IMR-90 (cell line): Measurements from ENCODE around the gene WDR43. TPM values are rescaled to one million over a fixed set of nuclear protein-coding genes. Genes with fewer than 3 reads are reported as not detected.

Source experiments
- ATAC-seq: fragments of 200-7000 bp; cut with Tn5 transposase; 2 replicates; pipeline ENCODE4 v1.9.1; 2020; ENCODE audit warnings: low read depth, mild to moderate bottlenecking, moderate library complexity
- BruUV-seq: library from RNA; stranded (reverse); fragments of 400-500 nt; replicated peaks from 2 replicates; lab custom pipeline; 2021; lab: Mats Ljungman, UMichigan
- CTCF ChIA-PET: fragments of 300-600 bp; formaldehyde crosslinking; extraction: SDS; loops from one replicate; lab custom pipeline; 2021; ENCODE audit warnings: antibody characterized with exemption; lab: Yijun Ruan, JAX
- POLR2A ChIA-PET: fragments of 300-600 bp; sonication (Branson Sonifier 250); formaldehyde crosslinking; loops from one replicate; lab custom pipeline; 2022; ENCODE audit warnings: antibody characterized with exemption; ENCODE audit not compliant: unreplicated experiment; lab: Charles Lee
- DNase-seq: peaks from one replicate; pipeline ENCODE4 v3.0.0; 2013
- H2AFZ ChIP-seq: replicated peaks from 2 replicates; pipeline ENCODE3; 2013; ENCODE audit warnings: low read length, mild to moderate bottlenecking; ENCODE audit not compliant: poor library complexity
- H2AK5ac ChIP-seq: 2 replicates; pipeline ENCODE4 v1.6.1; 2013; ENCODE audit warnings: low read depth, low read length, inconsistent platforms
- H2AK9ac ChIP-seq: replicated peaks from 2 replicates; pipeline ENCODE3; 2013; ENCODE audit warnings: mild to moderate bottlenecking, low read depth, low read length, moderate library complexity; ENCODE audit not compliant: poor library complexity
- H2BK120ac ChIP-seq: 2 replicates; pipeline ENCODE4 v1.6.1; 2013; ENCODE audit warnings: low read depth, low read length, inconsistent platforms
- H2BK15ac ChIP-seq: 3 replicates; pipeline ENCODE4 v1.6.1; 2013; ENCODE audit warnings: low read depth, low read length, inconsistent platforms
- H2BK20ac ChIP-seq: 2 replicates; pipeline ENCODE4 v1.6.1; 2013; ENCODE audit warnings: low read depth, mild to moderate bottlenecking, inconsistent platforms, low read length, moderate library complexity
- H2BK5ac ChIP-seq: 2 replicates; pipeline ENCODE4 v1.6.1; 2013; ENCODE audit warnings: mild to moderate bottlenecking, low read depth, low read length, inconsistent platforms; ENCODE audit not compliant: poor library complexity, severe bottlenecking
- H3K14ac ChIP-seq: replicated peaks from 2 replicates; pipeline ENCODE4 v1.6.1; 2013; ENCODE audit warnings: low read depth, low read length, inconsistent platforms
- H3K18ac ChIP-seq: 2 replicates; pipeline ENCODE4 v1.6.1; 2013; ENCODE audit warnings: low read depth, low read length, control low read depth
- H3K23ac ChIP-seq: 2 replicates; pipeline ENCODE4 v1.6.1; 2013; ENCODE audit warnings: low read depth, low read length, inconsistent platforms
- H3K27ac ChIP-seq: 2 replicates; pipeline ENCODE4 v1.5.1; 2013; ENCODE audit warnings: mild to moderate bottlenecking, control low read depth, low read length; ENCODE audit not compliant: insufficient read depth
- H3K27me3 ChIP-seq: 2 replicates; pipeline ENCODE4 v1.6.1; 2013; ENCODE audit warnings: low read length; ENCODE audit not compliant: control insufficient read depth, insufficient read depth
- H3K36me3 ChIP-seq: 2 replicates; pipeline ENCODE4 v1.6.1; 2013; ENCODE audit warnings: low read length, mixed read lengths; ENCODE audit not compliant: control insufficient read depth, insufficient read depth
- H3K4ac ChIP-seq: 2 replicates; pipeline ENCODE4 v1.6.1; 2013; ENCODE audit warnings: low read depth, low read length, inconsistent platforms
- H3K4me1 ChIP-seq: 2 replicates; pipeline ENCODE4 v1.6.1; 2013; ENCODE audit warnings: low read length, mixed read lengths; ENCODE audit not compliant: control insufficient read depth, insufficient read depth
- H3K4me2 ChIP-seq: 2 replicates; pipeline ENCODE4 v1.6.1; 2013; ENCODE audit warnings: low read depth, mild to moderate bottlenecking, control low read depth, low read length, moderate library complexity
- H3K4me3 ChIP-seq: 2 replicates; pipeline ENCODE4 v1.5.1; 2013; ENCODE audit warnings: low read depth, mild to moderate bottlenecking, control low read depth, low read length, moderate library complexity; ENCODE audit not compliant: insufficient read depth
- H3K56ac ChIP-seq: 2 replicates; pipeline ENCODE4 v1.6.1; 2013; ENCODE audit warnings: low read length, inconsistent platforms; ENCODE audit not compliant: insufficient read depth; ENCODE audit errors: extremely low read depth
- H3K79me1 ChIP-seq, 2 experiments: 2 replicates each; pipeline ENCODE4 v1.6.1; 2013; ENCODE audit warnings: low read length in 2 of 2, inconsistent platforms in 1 of 2, low read depth in 1 of 2
- H3K9ac ChIP-seq: 2 replicates; pipeline ENCODE4 v1.6.1; 2013; ENCODE audit warnings: low read depth, low read length, control low read depth
- H3K9me1 ChIP-seq: 2 replicates; pipeline ENCODE4 v1.6.1; 2013; ENCODE audit warnings: low read length, inconsistent platforms; ENCODE audit not compliant: insufficient read depth
- H3K9me3 ChIP-seq: 2 replicates; pipeline ENCODE4 v1.6.1; 2013; ENCODE audit warnings: low read length; ENCODE audit not compliant: control insufficient read depth, insufficient read depth
- H4K20me1 ChIP-seq: 2 replicates; pipeline ENCODE4 v1.6.1; 2013; ENCODE audit warnings: low read length, inconsistent platforms; ENCODE audit not compliant: insufficient read depth
- H4K5ac ChIP-seq: 2 replicates; pipeline ENCODE4 v1.6.1; 2013; ENCODE audit warnings: mild to moderate bottlenecking, low read depth, low read length, control low read depth
- H4K8ac ChIP-seq, 2 experiments: 2 replicates each; pipeline ENCODE4 v1.6.1; 2013; ENCODE audit warnings: low read depth in 2 of 2, low read length in 2 of 2, control low read depth in 1 of 2, inconsistent platforms in 1 of 2
- H4K91ac ChIP-seq: 2 replicates; pipeline ENCODE4 v1.6.1; 2013; ENCODE audit warnings: low read depth, low read length, inconsistent platforms; ENCODE audit not compliant: insufficient read depth
- MAZ ChIP-seq: IDR thresholded peaks from 2 replicates; pipeline ENCODE4 v1.6.1; 2012; ENCODE audit warnings: low read depth, mild to moderate bottlenecking, low read length, improper control_type of control experiment, moderate library complexity, borderline replicate concordance
- dilution Hi-C: fragments of 300-500 bp; cut with HindIII; formaldehyde crosslinking; loops from one replicate; pipeline ENCODE4 v1.14.3; 2018; ENCODE audit warnings: low sequenced_read_pairs; ENCODE audit not compliant: unreplicated experiment
- in situ Hi-C: fragments of 300-500 bp; cut with MboI; formaldehyde crosslinking; loops from 3 replicates; pipeline ENCODE4 v1.14.3; 2019; ENCODE audit warnings: low sequenced_read_pairs, inconsistent platforms, mixed read lengths
- intact Hi-C: fragments of 100-400 bp; cut with micrococcal nuclease; formaldehyde crosslinking; loops from 2 replicates; pipeline ENCODE4 v1.10.0; 2022
- polyA plus RNA-seq, 3 experiments: library from polyadenylated mRNA; depleted of rRNA; stranded (reverse); fragments of >200 nt; gene quantifications; 2 replicates each; pipeline ENCODE4 v1.2.3, GENCODE V29; 2012; ENCODE audit warnings: low replicate concordance in 1 of 3
- total RNA-seq: library from RNA; depleted of rRNA; stranded (reverse); fragments of >200 nt; gene quantifications from 2 replicates; pipeline ENCODE4 v1.2.3, GENCODE V29; 2012

WDR43 gene
- total and polyA plus RNA-seq, 2 of the 4 experiments (the other 2 are of a cell fraction): 40.3 to 300 TPM

- Histone ChIP-seq H3K36me3 (peaks cover under 1% of the 10 kb centered on the region), H3K4me2 (no peak overlapping the region), H4K5ac (no peak overlapping the region), H2AK5ac (no peak overlapping the region), H3K79me1 (peaks cover 5 to 9% of the 10 kb centered on the region in 2 experiments; a peak in 1 of 4 replicates), H2AK9ac (no peak overlapping the region), H3K9me1 (no peaks in the 10 kb centered on the region), H3K18ac (no peak overlapping the region), H2BK120ac (no peak overlapping the region), H3K56ac (no peak overlapping the region), H3K4me1 (peaks cover 2% of the 10 kb centered on the region; the same call in 1 of the 2 replicates), H4K20me1 (no peaks in the 10 kb centered on the region), H4K8ac (no peak overlapping the region), H3K9ac (no peak overlapping the region), H2AFZ (no peak overlapping the region), H3K27me3 (no peaks in the 10 kb centered on the region), H3K4me3 (no peak overlapping the region), H3K23ac (no peak overlapping the region), H3K4ac (no peak overlapping the region), H2BK20ac (no peak overlapping the region), H2BK5ac (no peak overlapping the region), H3K9me3 (no peaks in the 10 kb centered on the region), H2BK15ac (no peak overlapping the region), H3K14ac (no peak overlapping the region), H4K91ac (no peak overlapping the region), H3K27ac (no peak overlapping the region)
- DNase-seq (no peak), ATAC-seq (no peak)
- no TSS peak for BruUV-seq
- CTCF ChIA-PET: no interaction called here
- in situ Hi-C loops: no loop called here
- no peak for TF ChIP-seq MAZ
- intact Hi-C loops: no loop called here
- dilution Hi-C loops: no loop called here
- POLR2A ChIA-PET: no interaction called here
Measured at GRCh38 chr2:28855977-28856376, 38.5 kb upstream of the WDR43 start.
